Stimulated activated CD8-positive, alpha-beta memory T cell treated with anti-CD3 and anti-CD28 coated beads, Interleukin-4, amount 100 ng/mL, for 4 hours (primary cell): ENCODE results near the gene TMEM8B.

Experiments used
- DNase-seq, 2 donors: peaks; one replicate each; pipeline ENCODE4 v3.0.0-alpha.2; 2020; ENCODE audit warnings: low read depth in 2 of 2, low spot score in 1 of 2

The TMEM8B gene

DNA sequence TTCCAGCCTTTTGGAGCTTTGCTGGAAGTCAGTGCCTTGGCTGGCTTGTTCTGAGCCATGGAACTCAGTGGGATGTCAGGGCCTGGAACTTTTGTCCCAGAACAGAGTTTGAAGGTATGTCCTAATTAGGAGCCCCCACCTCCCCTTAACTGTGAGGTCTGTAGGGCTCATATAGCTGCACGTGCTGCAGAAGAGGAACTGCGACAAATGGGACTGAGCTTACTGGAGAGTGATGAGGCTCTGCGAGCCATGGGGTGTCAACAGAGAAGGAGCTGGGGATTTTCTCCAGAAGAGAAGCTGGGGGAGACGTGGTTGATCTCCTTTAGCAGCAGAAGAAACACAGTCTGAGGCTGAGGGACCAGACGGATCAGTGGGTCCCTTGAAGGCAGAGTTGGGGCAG is 10.9 kb downstream of the TMEM8B start:
- no peak for DNase-seq

DNA sequence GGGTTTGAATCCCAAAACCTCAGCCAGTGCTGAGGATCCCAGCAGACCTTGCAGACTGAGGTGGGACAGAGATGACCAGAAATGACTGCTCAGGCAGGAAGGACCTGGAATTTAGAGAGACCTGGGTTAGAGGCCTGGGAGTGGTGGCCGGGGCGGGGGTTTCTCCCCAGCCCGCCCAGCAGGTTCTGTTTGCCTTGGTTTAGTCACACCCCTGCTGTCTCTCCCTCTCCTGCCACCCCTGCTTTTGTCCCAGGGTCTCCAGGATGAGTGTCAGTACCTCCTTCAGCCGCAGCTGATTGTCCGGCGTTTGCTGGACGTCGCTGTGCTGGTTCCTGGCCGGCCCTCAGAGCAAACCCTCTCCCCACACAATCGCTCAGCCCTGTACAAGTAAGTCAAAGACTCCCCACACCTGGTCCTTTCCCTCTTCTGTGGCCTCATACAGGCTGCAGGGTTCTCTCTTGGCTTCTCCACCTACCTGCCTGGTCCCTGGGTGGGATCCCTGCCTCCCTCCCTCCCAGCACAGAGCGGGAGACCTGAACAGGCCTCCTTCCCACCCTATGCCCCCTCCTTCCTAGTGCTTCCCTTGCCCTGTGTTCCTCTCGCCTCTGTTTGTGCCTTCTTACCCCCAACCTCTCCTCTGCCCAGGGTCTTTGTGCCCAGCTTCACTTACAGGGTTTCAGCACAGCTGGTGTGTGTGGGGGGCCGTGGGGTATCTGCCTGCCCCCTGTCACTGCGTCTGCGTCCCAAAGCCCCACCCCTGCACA is 12.0 kb downstream of the TMEM8B start:
- no peak for DNase-seq

- DNase-seq, result no peak
Observed at GRCh38 chr9:35841645-35841900, 12.5 kb downstream of the TMEM8B start.

DNA sequence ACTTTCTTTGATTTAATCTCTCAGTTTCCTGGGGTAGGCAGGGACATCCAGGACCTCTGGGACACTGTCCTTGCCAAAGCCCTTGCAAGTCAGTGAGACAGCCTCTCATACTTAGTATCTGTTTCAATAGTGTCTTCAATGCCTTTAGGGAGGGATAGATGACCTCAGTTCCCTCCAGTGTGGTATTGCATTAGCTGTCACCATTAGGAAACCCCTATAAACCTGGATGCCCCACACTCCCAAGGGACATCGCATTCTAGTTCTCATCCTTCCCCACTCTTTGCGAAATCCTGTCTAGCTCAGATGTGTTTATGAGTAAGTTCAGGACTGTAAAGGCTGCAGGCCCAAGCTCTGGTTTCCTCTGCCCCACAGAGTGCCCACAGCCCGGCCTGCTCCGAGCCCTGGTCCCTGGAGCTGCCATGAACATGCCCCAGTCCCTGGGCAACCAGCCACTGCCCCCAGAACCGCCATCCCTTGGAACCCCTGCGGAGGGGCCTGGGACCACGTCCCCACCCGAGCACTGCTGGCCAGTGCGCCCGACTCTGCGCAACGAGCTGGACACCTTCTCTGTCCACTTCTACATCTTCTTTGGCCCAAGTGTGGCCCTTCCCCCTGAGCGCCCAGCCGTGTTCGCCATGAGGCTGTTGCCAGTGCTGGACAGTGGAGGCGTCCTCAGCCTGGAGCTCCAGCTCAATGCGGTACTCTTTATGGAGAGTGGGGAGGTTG is 13.2 kb downstream of the TMEM8B start:
- no peak for DNase-seq

GRCh38 chr9:35842795-35843194 is 13.8 kb downstream of the TMEM8B start:
- DNase-seq, result no peak

- no peak for DNase-seq
Observed at GRCh38 chr9:35844628-35845270, 15.7 kb downstream of the TMEM8B start.

DNA sequence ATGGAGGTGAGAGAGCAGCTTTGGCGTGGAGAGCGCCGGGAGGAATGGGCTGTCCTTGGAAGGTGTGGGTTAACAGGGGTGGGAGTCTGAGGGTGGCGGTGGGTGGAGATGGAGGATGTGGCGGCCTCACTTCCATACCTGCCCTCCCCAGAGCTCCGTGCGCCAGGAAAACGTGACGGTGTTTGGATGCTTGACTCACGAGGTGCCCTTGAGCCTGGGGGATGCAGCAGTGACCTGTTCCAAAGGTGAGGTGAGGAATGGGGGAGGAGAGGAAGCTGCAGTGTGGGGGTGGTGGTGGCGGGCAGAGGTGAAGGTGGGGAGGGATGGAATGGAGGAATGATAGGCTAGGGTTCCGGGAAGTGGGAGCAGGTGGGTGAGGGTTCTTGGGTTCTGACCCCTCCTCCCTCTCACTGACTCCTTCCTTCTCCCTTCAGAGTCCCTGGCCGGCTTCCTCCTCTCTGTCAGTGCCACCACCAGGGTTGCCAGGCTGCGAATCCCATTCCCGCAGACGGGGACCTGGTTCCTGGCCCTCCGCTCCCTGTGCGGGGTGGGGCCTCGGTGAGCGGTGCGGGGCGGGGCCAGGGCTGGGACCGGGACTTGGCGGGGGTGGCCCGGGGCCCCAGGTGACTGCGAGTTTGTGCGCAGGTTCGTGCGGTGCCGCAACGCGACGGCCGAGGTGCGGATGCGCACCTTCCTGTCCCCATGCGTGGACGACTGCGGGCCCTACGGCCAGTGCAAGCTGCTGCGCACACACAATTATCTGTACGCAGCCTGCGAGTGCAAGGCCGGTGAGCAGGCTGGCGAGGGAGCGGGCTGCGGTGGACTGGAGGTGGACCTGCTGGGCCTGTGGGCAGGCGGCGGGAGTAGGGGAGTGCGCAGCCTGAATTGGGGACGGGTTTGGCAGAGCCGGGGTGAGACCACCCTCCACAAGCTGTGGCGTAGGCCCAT is 17.1 kb downstream of the TMEM8B start:
- no peak for DNase-seq

DNA sequence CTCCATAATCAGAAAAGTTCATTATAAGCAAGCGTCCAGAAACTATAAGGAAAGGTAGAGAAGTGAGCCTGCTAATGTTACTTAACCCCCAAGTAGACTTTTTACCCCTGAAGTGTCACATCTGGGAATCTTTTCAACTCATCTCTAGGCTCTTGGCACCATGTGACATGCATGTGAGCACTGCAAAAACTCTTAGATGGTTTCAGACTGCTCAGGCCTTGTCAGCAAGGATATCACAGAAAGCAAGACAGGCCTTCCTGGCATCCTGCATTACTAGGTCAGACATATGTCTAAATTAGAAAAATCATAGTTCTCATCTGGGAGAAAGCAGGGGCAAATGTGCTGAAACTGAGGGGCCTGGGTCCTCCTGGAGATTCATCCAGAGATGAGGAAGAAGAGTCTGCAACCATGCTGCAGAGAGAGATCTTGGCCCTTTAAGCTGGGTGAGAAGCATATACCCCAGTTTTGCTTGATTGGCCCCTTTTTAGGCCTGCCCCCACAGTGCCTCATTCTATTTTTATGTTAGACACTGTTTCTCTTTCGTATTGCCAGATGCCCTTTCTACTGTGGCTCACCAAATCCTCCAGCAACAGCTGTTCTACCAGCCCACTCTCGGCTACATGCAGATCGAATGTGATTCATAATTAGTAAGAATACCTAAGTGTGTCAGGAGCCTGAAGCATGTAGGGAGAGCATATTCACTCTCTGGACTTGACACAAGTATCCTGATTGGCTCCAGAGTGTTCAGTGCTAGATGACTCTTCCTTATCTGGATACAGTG is 19.0 kb downstream of the TMEM8B start:
- no peak for DNase-seq

GRCh38 chr9:35852267-35852815 is 23.3 kb downstream of the TMEM8B start:
- DNase-seq, result no peak

DNA sequence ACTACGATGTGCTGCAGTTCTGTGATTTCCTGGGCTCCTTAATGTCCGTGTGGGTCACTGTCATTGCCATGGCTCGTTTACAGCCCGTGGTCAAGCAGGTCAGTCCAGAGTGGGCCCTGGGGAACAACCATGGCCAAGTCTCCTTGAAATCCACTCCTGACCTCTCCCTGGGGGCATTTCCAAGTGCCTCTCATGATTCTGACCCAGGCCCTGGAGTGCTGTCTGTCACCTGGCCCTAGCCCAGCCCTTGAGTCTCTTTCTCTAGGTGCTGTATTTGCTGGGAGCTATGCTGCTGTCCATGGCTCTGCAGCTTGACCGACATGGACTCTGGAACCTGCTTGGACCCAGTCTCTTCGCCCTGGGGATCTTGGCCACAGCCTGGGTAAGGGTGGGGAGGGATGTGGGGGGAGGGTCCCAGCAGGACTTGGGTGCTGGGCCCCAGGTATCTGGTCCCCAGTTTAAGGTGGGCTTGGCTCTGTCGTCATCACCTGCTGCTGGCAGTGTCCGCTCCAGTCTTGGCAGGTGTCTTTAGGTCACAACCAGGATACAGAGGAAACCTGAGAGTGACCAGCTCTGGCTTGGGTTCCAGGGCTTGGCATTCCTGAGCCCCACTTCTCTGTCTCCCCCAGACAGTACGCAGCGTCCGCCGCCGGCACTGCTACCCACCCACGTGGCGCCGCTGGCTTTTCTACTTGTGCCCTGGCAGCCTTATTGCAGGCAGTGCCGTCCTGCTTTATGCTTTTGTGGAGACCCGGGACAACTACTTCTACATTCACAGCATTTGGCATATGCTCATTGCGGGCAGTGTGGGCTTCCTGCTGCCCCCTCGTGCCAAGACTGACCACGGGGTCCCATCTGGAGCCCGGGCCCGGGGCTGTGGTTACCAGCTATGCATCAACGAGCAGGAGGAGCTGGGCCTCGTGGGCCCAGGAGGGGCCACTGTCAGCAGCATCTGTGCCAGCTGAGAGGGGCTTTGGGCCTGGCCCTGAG is 24.1 kb downstream of the TMEM8B start:
- no peak for DNase-seq

GRCh38 chr9:35854091-35854762 is 25.2 kb downstream of the TMEM8B start:
- DNase-seq, result no peak

GRCh38 chr9:35856206-35856605 is 27.2 kb downstream of the TMEM8B start:
- no peak for DNase-seq

DNA sequence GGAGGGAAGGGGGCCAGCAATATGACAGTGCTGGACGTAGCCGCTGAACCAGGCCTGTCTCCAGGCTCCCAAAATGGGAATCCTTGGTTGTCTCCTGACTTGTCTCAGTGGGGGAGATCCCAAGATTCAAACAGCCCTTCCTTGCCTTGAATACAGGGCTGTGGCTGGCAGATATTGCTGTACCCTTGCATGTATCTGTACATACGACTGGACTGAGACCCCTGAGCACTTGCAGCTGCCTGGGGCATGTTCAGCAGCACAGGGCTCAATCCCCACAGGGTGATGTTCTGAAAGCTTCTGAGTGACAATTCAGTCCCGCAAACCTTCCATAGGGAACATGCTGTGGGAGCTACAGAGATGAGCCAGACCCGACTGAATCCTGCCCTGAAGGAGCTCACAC is 27.9 kb downstream of the TMEM8B start:
- DNase-seq, result no peak

DNA sequence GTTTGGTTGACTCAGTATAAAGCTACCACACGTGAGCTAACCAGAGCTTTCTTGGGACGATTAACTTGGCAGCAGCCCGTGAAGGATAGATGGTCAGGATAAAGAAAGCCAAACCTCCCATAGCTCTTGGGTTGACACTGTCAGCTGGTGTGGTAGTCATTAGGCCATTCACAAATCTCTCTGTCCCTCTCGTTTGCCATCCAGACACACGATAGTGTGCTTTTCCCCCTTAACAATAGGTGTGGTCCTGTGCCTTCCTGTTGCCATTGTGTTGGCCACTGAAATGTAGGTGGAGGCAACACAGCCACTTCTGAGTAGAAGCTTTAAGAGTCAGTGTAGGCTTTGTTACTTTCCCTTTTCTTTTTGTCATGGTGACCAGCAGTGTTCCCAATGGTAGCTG is 29.4 kb downstream of the TMEM8B start:
- no peak for DNase-seq

DNA sequence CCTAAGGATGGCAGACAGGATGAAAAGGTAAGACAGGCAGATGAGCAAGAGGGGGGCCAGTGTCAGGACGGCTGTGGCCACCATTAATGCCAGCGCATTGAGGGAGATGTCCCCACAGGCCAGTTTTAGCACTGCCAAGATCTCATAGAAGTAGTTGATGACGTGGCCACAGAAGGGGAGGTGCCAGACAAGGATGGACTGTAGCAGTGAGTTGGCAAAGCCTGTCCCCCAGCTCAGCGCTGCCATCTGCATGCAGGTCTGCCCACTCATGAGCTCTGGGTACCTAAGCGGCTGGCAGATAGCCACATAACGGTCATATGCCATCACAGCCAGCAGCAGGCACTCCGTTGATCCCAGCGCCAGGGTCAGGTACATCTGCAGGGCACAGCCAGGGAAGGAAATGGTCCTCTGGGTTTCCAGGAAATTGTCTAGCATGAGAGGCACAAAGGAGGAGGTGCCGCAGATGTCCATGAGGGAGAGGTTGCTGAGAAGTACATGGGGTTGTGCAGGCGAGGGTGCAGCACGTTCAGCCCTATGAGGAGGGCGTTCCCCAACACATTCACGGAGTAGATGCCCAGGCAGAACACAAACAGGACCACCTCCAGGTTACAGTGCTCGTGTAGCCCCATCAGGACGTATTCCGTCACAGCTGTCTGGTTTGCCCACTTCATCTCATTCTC is 30.4 kb downstream of the TMEM8B start:
- DNase-seq, result no peak

DNA sequence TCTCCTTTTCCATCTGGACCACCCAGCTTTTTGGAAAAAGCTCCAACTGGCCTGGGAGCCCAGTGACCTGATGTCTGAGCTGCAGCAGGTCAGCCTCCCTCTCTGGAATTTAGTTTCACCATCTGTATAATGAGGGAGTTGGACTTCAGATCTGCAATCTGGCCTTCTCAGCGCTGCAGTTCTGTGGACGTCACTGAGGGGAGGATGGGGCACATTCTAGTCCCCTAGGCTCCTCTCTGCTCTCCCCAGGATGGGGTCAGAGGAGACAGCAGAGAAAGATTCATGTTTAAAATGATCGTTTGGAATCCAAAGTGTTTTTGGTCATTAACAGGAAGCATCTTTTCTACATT is 30.9 kb downstream of the TMEM8B start:
- DNase-seq, result no peak

DNA sequence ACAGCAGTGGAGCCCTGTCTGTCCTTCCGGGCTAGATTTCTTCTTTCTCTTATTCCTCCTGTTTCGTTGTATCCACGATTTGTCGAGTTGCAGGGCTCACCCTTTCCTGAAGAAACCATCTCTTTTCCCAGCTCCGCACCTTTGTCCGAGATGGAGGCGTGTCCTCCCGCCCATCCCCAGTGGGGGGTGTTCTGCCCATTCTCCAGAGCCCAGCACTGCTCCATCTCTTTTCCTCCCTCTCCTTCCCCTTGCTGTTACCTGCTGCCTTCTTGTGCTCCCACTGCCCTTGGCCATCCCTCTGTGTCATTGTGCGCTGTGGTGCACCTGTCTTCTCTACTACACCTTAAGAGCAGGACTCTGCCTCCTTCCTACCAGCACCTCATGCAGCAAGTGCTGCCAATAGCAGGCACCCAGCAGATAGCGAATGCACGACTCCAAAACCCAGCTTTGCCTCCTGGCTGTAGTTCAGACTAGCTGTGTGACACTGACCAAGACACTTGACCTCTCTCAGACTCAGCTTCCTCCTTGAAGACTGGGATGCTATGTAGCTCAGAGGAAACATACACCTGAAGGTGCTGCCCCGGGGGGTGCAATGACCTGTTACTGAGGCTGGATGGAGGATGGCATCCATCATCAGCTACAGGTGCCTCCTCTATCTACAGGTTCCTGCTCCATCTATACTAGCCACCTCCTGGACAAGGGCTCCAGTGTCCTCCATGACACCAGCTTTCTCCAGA is 32.3 kb downstream of the TMEM8B start:
- no peak for DNase-seq
